ENCODE results near the gene ITPR1.

The ITPR1 gene

GRCh38 chr3:4845882-4846281, 352.7 kb downstream of the ITPR1 start:
- in situ Hi-C loops (cut with HindIII; ENCODE audit: low pct_ligation_motif_present, low sequenced_read_pairs) = no loop called here
- H3K36me3 ChIP-seq (replicated peaks) = no peaks in the 10 kb centered on the region
- no peaks in the 10 kb centered on the region for H3K27me3 ChIP-seq (replicated peaks)
- H3K27ac ChIP-seq = no peak overlapping the region
- DNase-seq = no peak
- H3K4me3 ChIP-seq (ENCODE audit: low read depth, low read length) = no peak overlapping the region
- TF ChIP-seq CTCF (IDR thresholded peaks at IDR 0.05; ENCODE audit: low read depth, low read length, missing control alignments) = no peak

- in situ Hi-C loops (cut with HindIII; ENCODE audit: low pct_ligation_motif_present, low sequenced_read_pairs) = no loop called here
- Histone ChIP-seq H3K4me3 (ENCODE audit: low read depth, low read length) (no peak overlapping the region), H3K36me3 (replicated peaks) (no peaks in the 10 kb centered on the region), H3K27me3 (replicated peaks) (no peaks in the 10 kb centered on the region), H3K27ac (no peak overlapping the region)
- TF ChIP-seq CTCF (IDR thresholded peaks at IDR 0.05; ENCODE audit: low read depth, low read length, missing control alignments) = no peak
- DNase-seq = no peak
These were observed 353.4 kb downstream of the ITPR1 start for GRCh38 chr3:4846543-4846942.

- in situ Hi-C loops (cut with HindIII; ENCODE audit: low pct_ligation_motif_present, low sequenced_read_pairs) = no loop called here
These were observed 355.2 kb downstream of the ITPR1 start for GRCh38 chr3:4848176-4848825.

GRCh38 chr3:4849136-4849535, 356.0 kb downstream of the ITPR1 start:
- no peaks in the 10 kb centered on the region for H3K36me3 ChIP-seq (replicated peaks)

More at GRCh38 chr3:4848176-4848825, 355.2 kb downstream of the ITPR1 start:
- Histone ChIP-seq H3K4me3 (ENCODE audit: low read depth, low read length) (no peak overlapping the region), H3K27me3 (replicated peaks) (no peaks in the 10 kb centered on the region), H3K36me3 (replicated peaks) (no peaks in the 10 kb centered on the region), H3K27ac (no peak overlapping the region)
- no peak for DNase-seq
- TF ChIP-seq CTCF (IDR thresholded peaks at IDR 0.05; ENCODE audit: low read depth, low read length, missing control alignments) = no peak

GRCh38 chr3:4849739-4850138, 356.6 kb downstream of the ITPR1 start:
- no peak overlapping the region for H3K4me3 ChIP-seq (ENCODE audit: low read depth, low read length)
- TF ChIP-seq CTCF (IDR thresholded peaks at IDR 0.05; ENCODE audit: low read depth, low read length, missing control alignments) = no peak
- no peak overlapping the region for H3K27ac ChIP-seq
- H3K27me3 ChIP-seq (replicated peaks) = no peaks in the 10 kb centered on the region
- no peak for DNase-seq
- no peaks in the 10 kb centered on the region for H3K36me3 ChIP-seq (replicated peaks)
- in situ Hi-C loops (cut with HindIII; ENCODE audit: low pct_ligation_motif_present, low sequenced_read_pairs) = no loop called here

More at GRCh38 chr3:4849136-4849535, 356.0 kb downstream of the ITPR1 start:
- no peak for DNase-seq
- no peak for TF ChIP-seq CTCF (IDR thresholded peaks at IDR 0.05; ENCODE audit: low read depth, low read length, missing control alignments)
- in situ Hi-C loops (cut with HindIII; ENCODE audit: low pct_ligation_motif_present, low sequenced_read_pairs) = no loop called here
- H3K27ac ChIP-seq = no peak overlapping the region
- no peak overlapping the region for H3K4me3 ChIP-seq (ENCODE audit: low read depth, low read length)
- H3K27me3 ChIP-seq (replicated peaks) = no peaks in the 10 kb centered on the region
